Activated CD4-positive, alpha-beta T cell treated with anti-CD3 and anti-CD28 coated beads, Interleukin-2, amount 10 ng/mL, durations not matched to agents 7 days and 5 days (primary cell): ENCODE results near the gene SLC26A1. TPM values are rescaled to one million over a fixed set of nuclear protein-coding genes. Genes with fewer than 3 reads are reported as not detected.

Experiments
- CTCF ChIA-PET: fragments of 350-600 bp; sonication (Branson Sonifier 250); formaldehyde crosslinking; loops from one replicate; lab custom pipeline; 2021; ENCODE audit warnings: antibody characterized with exemption; lab: Charles Lee
- POLR2A ChIA-PET: fragments of 350-600 bp; sonication (Branson Sonifier 250); formaldehyde crosslinking; loops from one replicate; lab custom pipeline; 2021; ENCODE audit warnings: antibody characterized with exemption; lab: Charles Lee
- DNase-seq: peaks from one replicate; pipeline ENCODE4 v3.0.0-alpha.2; 2020
- H3K27ac Mint-ChIP-seq: one replicate; pipeline ENCODE4 v1.8.0; 2021; ENCODE audit warnings: mild to moderate bottlenecking, moderate library complexity, mixed read lengths
- H3K27me3 Mint-ChIP-seq: one replicate; pipeline ENCODE4 v1.8.0; 2021; ENCODE audit warnings: mixed read lengths
- H3K36me3 Mint-ChIP-seq: one replicate; pipeline ENCODE4 v1.8.0; 2021; ENCODE audit warnings: low read depth, mixed read lengths
- H3K4me1 Mint-ChIP-seq: one replicate; pipeline ENCODE4 v1.8.0; 2021; ENCODE audit warnings: mixed read lengths
- H3K4me3 Mint-ChIP-seq: one replicate; pipeline ENCODE4 v1.8.0; 2021; ENCODE audit warnings: mild to moderate bottlenecking, moderate library complexity, mixed read lengths
- H3K9me3 Mint-ChIP-seq: one replicate; pipeline ENCODE4 v1.8.0; 2021; ENCODE audit warnings: mixed read lengths
- total RNA-seq, 2 experiments: library from RNA; stranded (reverse); gene quantifications; one replicate each; pipeline ENCODE4 v1.2.3, GENCODE V29; 2021

Gene SLC26A1
- total RNA-seq, 2 experiments from 2014 or later: 0.17 to 0.48 TPM

- CTCF ChIA-PET: no interaction called here
- no peak overlapping the region for H3K4me3 Mint-ChIP-seq
- DNase-seq: no peak
- POLR2A ChIA-PET: no interaction called here
- H3K27me3 Mint-ChIP-seq: no peaks in the 10 kb centered on the region
- H3K36me3 Mint-ChIP-seq: peaks cover 4% of the 10 kb centered on the region
- H3K4me1 Mint-ChIP-seq: no peaks in the 10 kb centered on the region
- H3K27ac Mint-ChIP-seq: no peak overlapping the region
- H3K9me3 Mint-ChIP-seq: no peaks in the 10 kb centered on the region
Observed at GRCh38 chr4:955161-955921, 37.9 kb downstream of the SLC26A1 start.

GRCh38 chr4:954211-955020 lies 38.8 kb downstream of the SLC26A1 start:
- H3K4me1 Mint-ChIP-seq: no peaks in the 10 kb centered on the region
- no peaks in the 10 kb centered on the region for H3K27me3 Mint-ChIP-seq
- H3K36me3 Mint-ChIP-seq: peaks cover 4% of the 10 kb centered on the region
- POLR2A ChIA-PET: no interaction called here
- H3K9me3 Mint-ChIP-seq: no peaks in the 10 kb centered on the region
- CTCF ChIA-PET: no interaction called here
- DNase-seq: no peak
- no peak overlapping the region for H3K27ac Mint-ChIP-seq
- no peak overlapping the region for H3K4me3 Mint-ChIP-seq

GRCh38 chr4:953574-953915 lies 39.7 kb downstream of the SLC26A1 start:
- H3K4me1 Mint-ChIP-seq: no peaks in the 10 kb centered on the region
- peaks cover 2% of the 10 kb centered on the region for H3K36me3 Mint-ChIP-seq
- no peak for DNase-seq
- no peak overlapping the region for H3K27ac Mint-ChIP-seq
- H3K9me3 Mint-ChIP-seq: no peaks in the 10 kb centered on the region
- ChIA-PET POLR2A (no interaction called here), CTCF (no interaction called here)
- no peak overlapping the region for H3K4me3 Mint-ChIP-seq
- H3K27me3 Mint-ChIP-seq: no peaks in the 10 kb centered on the region

GRCh38 chr4:952881-953573 lies 40.2 kb downstream of the SLC26A1 start:
- CTCF ChIA-PET: no interaction called here
- H3K27ac Mint-ChIP-seq: no peak overlapping the region
- no peaks in the 10 kb centered on the region for H3K27me3 Mint-ChIP-seq
- no peaks in the 10 kb centered on the region for H3K4me1 Mint-ChIP-seq
- POLR2A ChIA-PET: no interaction called here
- H3K36me3 Mint-ChIP-seq: peaks cover 2% of the 10 kb centered on the region
- no peak for DNase-seq
- H3K9me3 Mint-ChIP-seq: no peaks in the 10 kb centered on the region
- H3K4me3 Mint-ChIP-seq: no peak overlapping the region

GRCh38 chr4:951594-952468 lies 41.4 kb downstream of the SLC26A1 start:
- Mint-ChIP-seq H3K27ac (no peak overlapping the region), H3K9me3 (no peaks in the 10 kb centered on the region), H3K27me3 (no peaks in the 10 kb centered on the region), H3K4me1 (no peaks in the 10 kb centered on the region), H3K36me3 (peaks cover 2% of the 10 kb centered on the region), H3K4me3 (no peak overlapping the region)
- no peak for DNase-seq
- POLR2A ChIA-PET: no interaction called here
- CTCF ChIA-PET: no interaction called here

GRCh38 chr4:951186-951585 lies 42.0 kb downstream of the SLC26A1 start:
- no peak for DNase-seq
- Mint-ChIP-seq H3K27ac (no peak overlapping the region), H3K36me3 (peaks cover 2% of the 10 kb centered on the region), H3K4me3 (no peak overlapping the region), H3K27me3 (no peaks in the 10 kb centered on the region), H3K4me1 (no peaks in the 10 kb centered on the region), H3K9me3 (no peaks in the 10 kb centered on the region)
- CTCF ChIA-PET: no interaction called here
- POLR2A ChIA-PET: no interaction called here

- no peak overlapping the region for H3K27ac Mint-ChIP-seq
- no peaks in the 10 kb centered on the region for H3K27me3 Mint-ChIP-seq
- DNase-seq: no peak
- no peak overlapping the region for H3K4me3 Mint-ChIP-seq
- CTCF ChIA-PET: no interaction called here
- POLR2A ChIA-PET: no interaction called here
- H3K36me3 Mint-ChIP-seq: peaks cover 2% of the 10 kb centered on the region
- no peaks in the 10 kb centered on the region for H3K4me1 Mint-ChIP-seq
- H3K9me3 Mint-ChIP-seq: no peaks in the 10 kb centered on the region
Observed at GRCh38 chr4:950136-951020, 42.8 kb downstream of the SLC26A1 start.

- Mint-ChIP-seq H3K9me3 (no peaks in the 10 kb centered on the region), H3K4me1 (no peaks in the 10 kb centered on the region), H3K4me3 (no peak overlapping the region), H3K27me3 (no peaks in the 10 kb centered on the region), H3K36me3 (peaks cover under 1% of the 10 kb centered on the region), H3K27ac (no peak overlapping the region)
- DNase-seq: no peak
- POLR2A ChIA-PET: no interaction called here
- CTCF ChIA-PET: no interaction called here
Observed at GRCh38 chr4:949656-950055, 43.5 kb downstream of the SLC26A1 start.

- H3K4me3 Mint-ChIP-seq: no peak overlapping the region
- H3K9me3 Mint-ChIP-seq: no peaks in the 10 kb centered on the region
- H3K27me3 Mint-ChIP-seq: no peaks in the 10 kb centered on the region
- H3K27ac Mint-ChIP-seq: no peak overlapping the region
- ChIA-PET CTCF (interaction anchor here (1.1 kb wide), 1 partner anchor 17 kb away, joined by 3 read pairs; the partner anchor contains the start of genes GAK and TMEM175), POLR2A (no interaction called here)
- no peak for DNase-seq
- no peaks in the 10 kb centered on the region for H3K36me3 Mint-ChIP-seq
- no peaks in the 10 kb centered on the region for H3K4me1 Mint-ChIP-seq
Observed at GRCh38 chr4:948936-949300, 44.3 kb downstream of the SLC26A1 start.

- ChIA-PET POLR2A (no interaction called here), CTCF (interaction anchor here (0.6 to 1.1 kb wide), 2 partner anchors 14 to 16 kb away, joined by 3 read pairs; partner anchors contain the start of genes GAK and TMEM175)
- no peak overlapping the region for H3K4me3 Mint-ChIP-seq
- no peaks in the 10 kb centered on the region for H3K36me3 Mint-ChIP-seq
- H3K27ac Mint-ChIP-seq: no peak overlapping the region
- no peaks in the 10 kb centered on the region for H3K4me1 Mint-ChIP-seq
- no peaks in the 10 kb centered on the region for H3K9me3 Mint-ChIP-seq
- DNase-seq: no peak
- no peaks in the 10 kb centered on the region for H3K27me3 Mint-ChIP-seq
Observed at GRCh38 chr4:948101-948935, 44.9 kb downstream of the SLC26A1 start.

- Mint-ChIP-seq H3K4me3 (no peak overlapping the region), H3K27ac (no peak overlapping the region), H3K9me3 (no peaks in the 10 kb centered on the region), H3K36me3 (no peaks in the 10 kb centered on the region), H3K4me1 (no peaks in the 10 kb centered on the region), H3K27me3 (no peaks in the 10 kb centered on the region)
- CTCF ChIA-PET: interaction anchor here (1.1 kb wide), 1 partner anchor 15 kb away, joined by 3 read pairs; the partner anchor contains the start of genes GAK and TMEM175
- no peak for DNase-seq
- POLR2A ChIA-PET: no interaction called here
Observed at GRCh38 chr4:947491-947971, 45.7 kb downstream of the SLC26A1 start.
